Stromal cell of bone marrow (primary cell): ENCODE measurements around the gene B4GALT6.
A peak's percentile ranks its signal among the peaks of the same experiment; 100 is the strongest.

Source experiments
- DNase-seq: peaks from one replicate; pipeline ENCODE4 v3.0.0-alpha.2; 2012; ENCODE audit warnings: low read depth

Gene B4GALT6

DNA sequence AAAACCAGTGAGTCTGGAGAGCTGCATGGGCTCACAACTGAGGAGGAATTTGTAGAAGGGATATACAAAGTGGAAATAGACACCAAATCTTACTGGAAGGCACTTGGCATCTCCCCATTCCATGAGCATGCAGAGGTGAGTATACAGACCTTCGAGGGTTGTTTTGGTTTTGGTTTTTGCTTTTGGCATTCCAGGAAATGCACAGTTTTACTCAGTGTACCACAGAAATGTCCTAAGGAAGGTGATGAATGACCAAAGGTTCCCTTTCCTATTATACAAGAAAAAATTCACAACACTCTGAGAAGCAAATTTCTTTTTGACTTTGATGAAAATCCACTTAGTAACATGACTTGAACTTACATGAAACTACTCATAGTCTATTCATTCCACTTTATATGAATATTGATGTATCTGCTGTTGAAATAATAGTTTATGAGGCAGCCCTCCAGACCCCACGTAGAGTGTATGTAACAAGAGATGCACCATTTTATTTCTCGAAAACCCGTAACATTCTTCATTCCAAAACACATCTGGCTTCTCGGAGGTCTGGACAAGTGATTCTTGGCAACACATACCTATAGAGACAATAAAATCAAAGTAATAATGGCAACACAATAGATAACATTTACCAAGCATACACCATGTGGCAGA lies 89.1 kb downstream of the B4GALT6 start:
- no peak for DNase-seq

DNA sequence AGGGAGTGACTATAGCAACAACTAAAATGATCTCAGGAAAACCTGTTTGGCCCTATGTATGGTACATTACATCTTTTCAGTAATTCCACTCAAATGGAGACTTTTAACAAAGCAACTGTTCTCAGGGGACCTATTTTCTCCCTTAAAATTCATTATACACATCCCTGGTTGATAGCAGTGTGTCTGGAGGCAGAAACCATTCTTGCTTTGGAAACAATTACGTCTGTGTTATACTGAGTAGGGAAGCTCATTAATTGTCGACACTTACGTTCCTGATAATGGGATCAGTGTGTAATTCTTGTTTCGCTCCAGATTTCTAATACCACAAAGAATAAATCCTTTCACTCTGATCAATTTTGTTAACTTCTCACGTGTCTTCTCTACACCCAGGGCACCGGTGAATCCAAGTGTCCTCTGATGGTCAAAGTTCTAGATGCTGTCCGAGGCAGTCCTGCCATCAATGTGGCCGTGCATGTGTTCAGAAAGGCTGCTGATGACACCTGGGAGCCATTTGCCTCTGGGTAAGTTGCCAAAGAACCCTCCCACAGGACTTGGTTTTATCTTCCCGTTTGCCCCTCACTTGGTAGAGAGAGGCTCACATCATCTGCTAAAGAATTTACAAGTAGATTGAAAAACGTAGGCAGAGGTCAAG lies 91.7 kb downstream of the B4GALT6 start:
- DNase-seq = no peak

- DNase-seq = no peak
Observed at GRCh38 chr18:31591628-31592027, 92.8 kb downstream of the B4GALT6 start, which contains the start of gene TTR. Gene TTR (plus strand): TSS chr18:31591877. CDS start chr18:31591903, 26 bp downstream.

DNA sequence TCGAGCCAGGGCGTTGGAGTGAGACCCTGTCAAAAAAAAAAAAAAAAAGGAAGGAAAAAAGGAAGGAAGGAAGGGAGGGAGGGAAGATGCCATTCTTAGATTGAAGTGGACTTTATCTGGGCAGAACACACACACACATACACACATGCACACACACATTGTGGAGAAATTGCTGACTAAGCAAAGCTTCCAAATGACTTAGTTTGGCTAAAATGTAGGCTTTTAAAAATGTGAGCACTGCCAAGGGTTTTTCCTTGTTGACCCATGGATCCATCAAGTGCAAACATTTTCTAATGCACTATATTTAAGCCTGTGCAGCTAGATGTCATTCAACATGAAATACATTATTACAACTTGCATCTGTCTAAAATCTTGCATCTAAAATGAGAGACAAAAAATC lies 93.3 kb downstream of the B4GALT6 start:
- no peak for DNase-seq

DNA sequence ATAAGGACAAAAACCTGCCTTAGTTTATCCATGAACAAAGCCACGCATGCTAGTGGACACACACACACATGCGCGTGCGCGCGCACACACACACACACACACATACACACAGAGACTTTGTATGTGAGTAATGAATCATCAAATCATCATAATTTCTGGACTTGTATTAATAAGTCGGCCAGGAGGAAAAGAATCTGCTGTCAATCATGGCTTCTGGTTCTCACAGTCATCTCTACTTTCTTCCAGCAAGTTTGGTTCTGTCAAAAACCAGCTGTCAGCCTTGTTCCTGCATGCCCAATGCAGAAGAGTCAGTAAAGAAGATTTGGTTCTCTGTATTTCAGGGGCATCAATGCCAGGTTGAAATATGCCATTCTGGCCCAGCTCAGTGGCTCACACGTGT lies 93.8 kb downstream of the B4GALT6 start:
- no peak for DNase-seq

GRCh38 chr18:31587529-31587928 lies 96.9 kb downstream of the B4GALT6 start:
- DNase-seq = no peak

DNA sequence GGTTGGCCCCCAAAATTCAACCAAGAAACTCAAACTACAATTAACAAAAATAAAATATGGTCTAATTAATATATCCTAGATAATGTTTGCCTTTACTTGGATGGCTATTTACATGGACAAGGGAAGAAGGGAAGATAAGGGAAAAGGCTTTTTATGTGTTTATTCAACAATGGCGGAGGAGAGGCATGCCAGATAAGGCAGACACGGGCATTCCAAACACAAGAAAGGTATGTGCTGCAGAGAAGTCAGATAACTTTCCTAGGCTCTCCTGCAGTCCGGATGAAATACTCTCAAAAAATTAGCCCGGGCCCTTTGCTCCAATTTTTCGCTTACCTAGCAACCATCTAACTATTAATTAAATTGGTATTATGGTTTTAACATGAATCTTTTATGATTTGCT lies 97.8 kb downstream of the B4GALT6 start:
- no peak for DNase-seq

DNA sequence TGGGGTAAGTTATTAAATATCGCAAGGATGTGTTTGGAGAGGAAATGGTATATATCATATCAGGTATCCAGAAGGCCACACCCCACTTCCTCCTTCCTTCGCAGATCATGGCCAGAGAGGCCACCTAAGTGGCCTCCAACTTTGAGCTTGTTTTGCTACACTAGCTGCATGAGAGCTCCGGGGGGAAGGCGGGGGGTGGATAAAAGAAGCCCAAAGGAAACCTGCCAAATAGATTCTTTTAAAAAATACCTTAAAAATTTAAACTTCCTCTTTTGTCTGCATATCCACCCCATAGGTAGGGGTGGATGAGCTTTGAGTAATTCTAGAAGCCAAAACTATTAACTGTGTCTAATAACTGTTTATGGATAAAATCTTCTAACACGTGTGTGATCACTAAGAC lies 98.4 kb downstream of the B4GALT6 start:
- DNase-seq = no peak

- DNase-seq = no peak
Observed at GRCh38 chr18:31583185-31583854, 101.1 kb downstream of the B4GALT6 start.

DNA sequence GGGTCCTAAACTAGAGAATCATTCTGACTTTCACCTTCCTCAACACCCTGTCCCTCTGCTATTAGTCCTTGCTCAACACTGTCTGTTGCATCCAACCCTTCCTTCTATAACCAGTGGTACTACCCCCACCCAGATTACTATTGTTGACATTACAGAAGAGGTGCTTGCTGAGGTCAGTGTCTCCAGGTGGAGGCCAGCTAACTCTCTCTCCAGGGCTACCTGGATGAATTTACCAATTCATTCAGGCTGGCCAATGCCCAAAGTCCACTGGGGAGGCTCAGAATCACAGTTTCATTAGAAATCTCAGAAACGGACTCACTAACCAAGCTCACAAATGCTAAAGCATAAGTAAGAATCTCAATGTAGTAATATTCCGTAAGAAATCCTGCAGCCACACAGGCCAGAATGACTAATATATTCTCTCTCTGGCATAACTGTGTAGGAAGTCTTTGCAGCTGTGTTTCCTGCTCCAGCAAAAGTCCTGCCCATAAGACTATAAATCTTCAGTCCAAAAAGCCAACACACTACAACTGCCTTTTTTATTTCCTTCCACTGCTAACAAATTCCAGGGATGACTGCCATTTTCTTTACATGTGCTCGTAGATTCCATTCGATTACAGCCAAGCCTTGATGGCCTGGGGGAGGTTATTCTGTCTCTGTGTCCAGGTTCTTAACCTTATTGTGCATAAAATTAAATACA lies 102.7 kb downstream of the B4GALT6 start:
- peak; percentile 57 for DNase-seq

GRCh38 chr18:31579375-31579774 lies 105.0 kb downstream of the B4GALT6 start:
- no peak for DNase-seq

- DNase-seq = no peak
Observed at GRCh38 chr18:31578126-31578525, 106.3 kb downstream of the B4GALT6 start.

GRCh38 chr18:31577195-31577594 lies 107.2 kb downstream of the B4GALT6 start:
- DNase-seq = no peak

- no peak for DNase-seq
Observed at GRCh38 chr18:31576670-31577069, 107.7 kb downstream of the B4GALT6 start.

GRCh38 chr18:31575515-31576257 lies 108.7 kb downstream of the B4GALT6 start:
- no peak for DNase-seq

GRCh38 chr18:31574359-31574758 lies 110.0 kb downstream of the B4GALT6 start:
- no peak for DNase-seq
